NB4 (cell line): ENCODE measurements around the gene ELP6.

ENCODE experiments used
- CTCF ChIP-seq: IDR thresholded peaks from one replicate; pipeline ENCODE4 v1.5.1; 2012; ENCODE audit warnings: low read depth, low read length
- MAX ChIP-seq: IDR thresholded peaks from 2 replicates; pipeline ENCODE4 v1.6.1; 2011; ENCODE audit warnings: low read depth, low read length
- MYC ChIP-seq: IDR thresholded peaks from 2 replicates; pipeline ENCODE4 v1.6.1; 2011; ENCODE audit warnings: low read depth, low read length
- POLR2A ChIP-seq: IDR thresholded peaks from 2 replicates; pipeline ENCODE4 v1.6.1; 2011; ENCODE audit warnings: mild to moderate bottlenecking; ENCODE audit not compliant: insufficient read length; ENCODE audit errors: extremely low read depth

- TF ChIP-seq CTCF: no peak
- no peak for TF ChIP-seq POLR2A
- TF ChIP-seq MAX: no peak
- TF ChIP-seq MYC: no peak
Observed at GRCh38 chr3:47542471-47543173, 29.1 kb upstream of the ELP6 start.
